HL-60/S4 (cell line): Measurements from ENCODE around the gene SOBP.

Experiments used
- in situ Hi-C: fragments of 300-500 bp; cut with MboI; formaldehyde crosslinking; loops from 2 replicates; pipeline ENCODE4 v1.14.3; 2022; ENCODE audit warnings: low sequenced_read_pairs

The SOBP gene

DNA sequence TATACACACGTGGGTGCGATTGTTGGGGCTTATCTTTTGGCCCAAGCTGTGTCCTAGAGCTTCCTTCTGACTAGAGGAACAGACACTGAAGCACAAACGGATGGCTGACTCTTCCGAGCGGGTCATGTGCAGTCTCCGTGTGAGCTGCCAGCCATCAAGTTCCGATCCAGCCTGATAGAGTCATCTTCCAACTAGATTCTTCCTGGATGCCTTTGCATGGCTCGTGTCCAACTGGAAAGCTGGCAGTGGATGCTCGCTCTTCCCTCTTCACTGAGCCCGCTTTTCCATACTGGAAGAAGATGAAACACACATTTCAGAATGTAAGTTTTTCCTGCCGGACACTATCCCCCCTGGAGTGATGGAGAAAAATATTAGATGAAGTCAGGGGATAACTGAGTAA, 186.1 kb downstream of the SOBP start:
- in situ Hi-C loops, result loop anchor here (25.0 kb wide), 1 partner anchor 836 kb away; no protein-coding TSS in a partner anchor

DNA sequence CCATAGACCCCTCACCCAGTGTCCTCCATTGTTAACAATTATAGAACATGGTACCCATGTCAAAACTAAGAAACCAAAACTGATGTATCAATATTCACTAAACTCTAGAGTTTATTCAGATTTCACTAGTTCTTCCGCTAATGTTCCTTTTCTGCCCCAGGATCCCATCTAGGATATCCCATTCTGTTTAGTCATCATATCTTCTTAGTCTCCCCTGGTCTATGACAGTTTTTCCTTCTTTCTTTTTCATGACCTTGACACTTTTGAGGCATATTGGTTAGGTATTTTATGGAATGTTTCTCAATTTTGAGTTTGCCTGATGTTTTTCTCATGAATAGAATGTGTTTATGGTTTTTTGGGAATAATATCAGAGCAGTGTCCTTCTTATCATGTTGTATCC, 187.5 kb downstream of the SOBP start:
- in situ Hi-C loops, result loop anchor here (25.0 kb wide), 1 partner anchor 835 kb away; no protein-coding TSS in a partner anchor

DNA sequence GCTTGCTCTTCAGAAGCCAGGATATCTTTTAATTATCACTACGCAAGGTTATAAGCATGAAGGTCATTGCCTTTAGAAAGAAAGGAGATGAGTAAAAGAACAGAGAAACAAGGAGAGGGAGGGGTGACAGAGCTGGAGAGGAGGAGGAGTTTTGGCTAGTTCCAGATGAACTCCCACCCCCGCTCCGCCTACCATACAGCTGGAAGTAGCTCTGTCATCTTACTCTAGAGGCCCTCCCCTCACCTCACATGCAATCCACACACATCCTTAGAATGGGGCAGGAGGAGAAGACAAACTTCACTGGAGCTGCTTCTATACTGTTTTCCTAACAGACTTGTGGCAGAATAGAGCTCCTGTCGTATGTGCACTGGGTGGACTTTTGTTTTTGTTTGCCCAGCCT, 189.5 kb downstream of the SOBP start:
- in situ Hi-C loops, result loop anchor here (25.0 kb wide), 1 partner anchor 833 kb away; no protein-coding TSS in a partner anchor

DNA sequence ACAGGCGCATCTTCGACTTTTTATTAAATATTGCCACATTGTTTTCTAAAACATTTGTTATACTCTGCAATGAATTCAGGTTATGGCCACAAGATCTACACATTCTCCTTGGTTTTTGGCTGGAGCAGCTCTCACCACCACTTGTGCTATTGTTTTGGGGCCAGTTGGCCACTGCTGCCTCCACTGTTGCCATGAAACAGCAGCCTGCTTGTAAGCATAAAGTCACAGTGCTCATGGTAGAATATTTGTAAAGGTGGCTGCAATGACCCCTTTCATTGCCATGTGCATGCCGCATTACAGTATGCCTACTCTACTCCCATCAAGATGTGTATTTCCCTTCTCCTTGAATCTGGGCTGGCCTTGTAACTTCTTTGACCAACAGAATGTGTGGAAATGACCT, 192.8 kb downstream of the SOBP start:
- in situ Hi-C loops, result loop anchor here (25.0 kb wide), 1 partner anchor 830 kb away; no protein-coding TSS in a partner anchor

DNA sequence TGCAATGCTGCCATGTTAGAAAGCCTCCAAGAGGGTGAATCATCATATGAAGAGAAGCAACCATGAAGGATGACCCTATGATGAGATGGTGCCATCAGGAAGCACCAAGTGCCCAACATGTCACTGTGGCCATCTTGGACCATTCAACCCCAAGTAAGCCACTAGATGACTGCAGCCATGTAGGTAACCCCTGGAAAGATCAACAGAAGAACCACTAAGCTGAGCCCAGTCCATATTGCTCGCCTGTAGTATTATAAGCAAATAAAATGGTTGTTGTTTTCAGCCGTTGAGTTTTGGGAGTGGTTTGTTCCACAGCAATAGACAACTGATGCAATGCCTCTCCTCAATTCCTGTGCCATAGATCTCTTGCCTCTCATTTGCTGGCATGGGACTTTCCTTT, 193.3 kb downstream of the SOBP start:
- in situ Hi-C loops, result loop anchor here (25.0 kb wide), 1 partner anchor 829 kb away; no protein-coding TSS in a partner anchor

DNA sequence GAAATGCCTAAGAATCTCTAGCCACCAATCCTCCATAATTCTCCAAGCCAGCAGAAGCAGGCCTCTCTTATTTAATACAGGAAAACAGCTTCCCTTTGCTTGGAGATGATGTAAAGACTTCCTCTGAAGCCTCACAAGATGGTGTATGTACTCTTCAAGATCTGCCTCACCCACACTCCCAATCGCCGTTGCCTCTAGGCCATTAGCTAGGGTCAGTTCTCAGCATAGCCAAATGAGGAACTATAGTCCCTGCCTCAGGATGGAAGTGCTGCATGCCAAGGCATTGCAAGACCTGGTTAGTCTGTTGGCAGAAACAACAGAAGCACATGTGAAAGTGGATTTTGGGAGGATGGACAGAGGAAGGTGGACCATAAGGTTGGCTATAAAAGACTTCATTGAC, 195.1 kb downstream of the SOBP start:
- in situ Hi-C loops, result loop anchor here (25.0 kb wide), 1 partner anchor 827 kb away; no protein-coding TSS in a partner anchor

DNA sequence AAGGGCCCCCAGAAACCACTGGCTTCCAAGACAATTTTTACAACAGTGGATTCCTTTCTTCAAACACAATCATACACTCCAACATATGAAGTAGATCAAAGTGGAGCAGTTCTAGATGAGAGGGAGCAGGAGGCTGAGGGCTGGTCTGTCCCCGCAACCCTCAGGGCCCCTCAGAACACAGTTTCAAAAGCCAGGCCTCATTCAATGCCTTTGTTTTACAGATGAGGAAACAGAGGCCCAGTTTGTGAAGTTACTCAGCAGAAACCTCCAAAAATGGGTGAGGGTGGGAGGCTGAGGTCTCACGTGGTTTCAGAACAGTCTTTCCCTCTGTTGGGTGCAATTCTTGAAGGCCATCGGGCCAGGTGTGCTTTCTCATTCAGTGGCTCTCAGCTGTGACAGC, 199.3 kb downstream of the SOBP start:
- in situ Hi-C loops, result loop anchor here (25.0 kb wide), 1 partner anchor 823 kb away; no protein-coding TSS in a partner anchor

DNA sequence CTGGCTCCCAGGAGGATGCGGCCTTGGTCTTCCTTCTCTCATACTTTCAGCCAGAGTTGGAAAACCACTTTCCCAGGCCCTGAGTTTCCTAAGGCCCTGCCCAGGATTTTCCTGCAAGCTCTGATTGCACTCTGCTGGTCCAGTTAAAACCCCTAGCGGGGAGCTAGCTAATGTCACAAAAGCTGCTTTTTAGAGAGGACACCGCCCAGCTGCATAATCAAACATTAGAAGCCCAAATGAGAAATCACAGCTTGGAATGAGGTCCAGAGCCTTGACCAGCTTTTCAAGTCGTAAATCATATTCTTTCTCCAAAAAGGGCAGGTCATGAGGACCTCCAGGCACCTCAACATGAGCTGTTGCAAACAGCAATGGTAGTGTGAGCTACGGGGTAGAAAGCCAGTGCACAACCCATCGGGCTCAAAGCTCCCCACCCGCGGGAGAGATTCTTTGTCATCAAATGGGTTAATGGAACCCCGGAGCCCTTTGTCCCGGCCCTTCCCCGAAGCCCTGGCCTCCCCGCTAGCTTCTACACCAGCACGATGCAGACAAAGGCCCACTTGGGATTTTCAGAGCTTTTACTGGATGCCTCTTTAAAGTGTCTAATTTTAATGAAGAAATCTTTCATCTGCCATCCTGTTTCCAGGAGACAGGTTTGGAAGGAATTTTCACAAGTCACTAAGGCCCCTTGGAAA, 200.2 kb downstream of the SOBP start:
- in situ Hi-C loops, result loop anchor here (25.0 kb wide), 1 partner anchor 822 kb away; no protein-coding TSS in a partner anchor

DNA sequence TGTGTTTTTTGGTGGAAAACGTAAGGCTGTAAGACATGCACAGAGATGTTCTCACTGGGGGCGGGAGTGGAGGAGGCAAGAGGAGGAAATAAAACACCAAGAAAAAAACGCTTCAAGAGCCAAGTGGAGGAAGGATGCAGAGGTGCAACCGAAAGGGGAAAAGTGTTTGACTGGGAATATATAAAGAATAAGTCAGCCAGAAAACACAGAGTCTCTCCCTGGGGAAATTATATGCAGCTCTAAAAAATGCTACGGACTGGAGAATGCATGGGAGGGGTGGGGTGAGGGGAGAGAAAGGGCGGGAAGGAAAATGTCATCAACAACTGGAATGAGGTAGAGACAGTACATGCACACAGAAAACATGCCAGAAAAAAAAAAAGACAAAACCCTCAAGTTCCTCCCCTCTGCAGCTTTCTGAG, 200.7 kb downstream of the SOBP start:
- in situ Hi-C loops, result loop anchor here (25.0 kb wide), 1 partner anchor 822 kb away; no protein-coding TSS in a partner anchor

DNA sequence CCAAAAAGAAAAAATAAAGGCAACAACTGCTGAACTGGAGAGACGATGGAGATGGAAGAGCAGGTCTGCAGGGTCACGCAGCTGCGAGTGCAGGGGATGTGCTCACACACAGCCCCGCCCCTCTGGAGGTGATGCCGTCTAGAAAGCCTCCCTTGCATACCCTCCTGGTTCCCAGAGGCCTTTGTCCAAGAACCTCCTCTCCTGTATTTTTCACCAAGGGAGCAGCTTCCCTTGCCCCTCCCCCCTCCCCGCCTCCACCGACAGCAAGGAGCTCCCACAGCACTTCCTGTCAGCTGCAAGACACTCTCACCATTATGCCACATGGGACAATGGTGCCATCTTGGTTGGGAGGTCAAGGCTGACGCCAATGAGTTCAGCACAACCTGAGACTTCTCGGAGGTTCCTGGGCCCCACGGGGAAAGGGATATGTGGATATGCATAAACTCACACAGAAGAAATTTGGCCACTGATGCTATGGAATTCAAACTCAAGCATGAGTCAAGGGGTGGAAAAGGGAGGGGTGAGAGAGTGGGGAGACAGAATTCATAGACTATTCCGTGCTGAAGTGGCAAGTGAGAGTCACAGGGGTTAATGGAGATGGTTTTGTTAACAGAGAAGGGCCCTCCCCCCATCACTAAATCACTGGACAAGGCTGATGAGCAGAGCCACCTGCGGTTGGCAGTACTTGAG, 201.3 kb downstream of the SOBP start:
- in situ Hi-C loops, result loop anchor here (25.0 kb wide), 1 partner anchor 821 kb away; no protein-coding TSS in a partner anchor

DNA sequence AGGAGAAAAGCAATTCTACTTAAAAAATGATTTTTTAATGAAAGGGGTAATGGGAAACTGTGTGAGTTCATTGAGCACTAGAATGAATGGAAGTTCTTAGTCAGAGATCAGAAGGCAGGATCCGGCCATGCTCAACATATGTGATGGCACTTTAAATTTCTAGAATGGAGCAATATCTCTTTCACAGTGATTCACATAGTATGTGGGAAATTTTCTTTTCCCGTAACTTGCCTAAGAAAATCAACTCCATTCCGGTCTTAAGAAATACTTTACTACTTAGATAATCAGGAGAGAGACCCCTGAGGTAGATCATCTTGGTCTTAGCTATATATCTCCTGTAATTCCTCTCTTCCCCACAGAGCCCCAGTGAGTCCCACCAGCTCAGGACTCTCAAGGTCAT, 202.4 kb downstream of the SOBP start:
- in situ Hi-C loops, result loop anchor here (25.0 kb wide), 1 partner anchor 820 kb away; no protein-coding TSS in a partner anchor

DNA sequence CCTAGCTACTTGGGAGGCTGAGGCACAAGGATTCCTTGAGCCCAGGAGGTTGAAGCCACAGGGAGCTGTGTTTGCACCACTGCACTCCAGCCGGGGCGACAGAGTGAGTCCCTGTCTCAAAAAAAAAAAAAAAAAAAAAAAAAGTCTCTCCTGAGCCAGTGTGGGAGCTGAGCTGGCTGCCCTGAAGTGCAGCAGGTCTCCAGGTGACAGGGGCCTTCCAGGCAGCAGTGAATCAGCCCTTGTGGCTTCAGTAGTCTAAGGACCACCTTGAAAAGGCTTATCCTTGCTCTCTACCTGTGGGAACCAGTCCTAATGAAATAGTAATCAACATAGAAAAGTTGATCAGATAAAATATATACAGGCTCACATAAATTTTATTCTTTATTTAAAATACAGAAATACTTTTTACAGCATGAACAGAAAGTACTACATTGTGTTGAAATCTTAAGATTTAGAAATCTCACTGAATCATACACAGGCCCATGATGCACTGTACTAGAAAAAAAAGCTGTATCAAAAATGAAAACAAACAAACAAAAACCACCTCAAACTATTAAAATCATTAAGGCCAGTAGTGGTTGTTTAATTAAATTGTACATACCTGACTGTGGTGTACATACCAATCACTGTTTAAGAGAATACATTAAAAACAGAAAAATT, 205.3 kb downstream of the SOBP start:
- in situ Hi-C loops, result loop anchor here (25.0 kb wide), 1 partner anchor 817 kb away; no protein-coding TSS in a partner anchor

DNA sequence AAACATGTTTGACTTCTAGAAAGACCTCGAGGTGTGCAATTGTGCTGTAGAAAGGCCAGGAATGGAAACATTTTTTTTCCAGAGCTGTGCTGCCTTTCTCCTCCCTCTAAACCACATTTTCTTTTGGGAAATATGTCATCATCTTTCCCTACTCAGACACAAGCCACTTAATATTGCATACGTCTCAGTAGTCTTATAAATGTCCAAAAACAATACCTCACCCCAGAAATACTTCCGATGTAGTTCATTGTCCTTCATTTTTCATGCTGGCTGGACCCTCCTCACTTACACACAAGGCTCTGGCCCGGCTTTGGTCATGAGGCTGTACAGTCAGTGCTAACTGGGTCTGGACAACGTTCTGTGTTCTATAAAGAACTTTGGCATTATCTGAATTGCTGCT, 207.8 kb downstream of the SOBP start:
- in situ Hi-C loops, result loop anchor here (25.0 kb wide), 1 partner anchor 815 kb away; no protein-coding TSS in a partner anchor

DNA sequence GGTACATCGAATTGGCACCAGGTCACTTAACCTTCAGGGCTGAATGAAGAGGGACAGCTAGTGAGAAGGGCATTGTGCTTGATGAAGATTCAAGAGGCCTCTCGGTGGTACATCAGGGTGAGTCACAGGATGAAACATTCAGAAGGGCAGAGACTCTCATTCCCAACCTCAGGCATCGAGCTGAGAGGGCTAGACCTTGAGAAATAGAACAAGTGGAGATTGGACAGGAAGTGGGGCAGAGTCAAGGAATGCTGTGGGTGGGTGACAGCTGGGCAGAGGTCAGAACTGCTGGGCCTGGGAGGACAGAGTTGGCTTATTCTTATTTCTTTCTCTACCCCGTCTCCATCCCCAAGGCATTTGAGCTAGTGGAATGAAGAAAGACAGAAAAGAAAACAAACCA, 208.2 kb downstream of the SOBP start:
- in situ Hi-C loops, result loop anchor here (25.0 kb wide), 1 partner anchor 814 kb away; no protein-coding TSS in a partner anchor

DNA sequence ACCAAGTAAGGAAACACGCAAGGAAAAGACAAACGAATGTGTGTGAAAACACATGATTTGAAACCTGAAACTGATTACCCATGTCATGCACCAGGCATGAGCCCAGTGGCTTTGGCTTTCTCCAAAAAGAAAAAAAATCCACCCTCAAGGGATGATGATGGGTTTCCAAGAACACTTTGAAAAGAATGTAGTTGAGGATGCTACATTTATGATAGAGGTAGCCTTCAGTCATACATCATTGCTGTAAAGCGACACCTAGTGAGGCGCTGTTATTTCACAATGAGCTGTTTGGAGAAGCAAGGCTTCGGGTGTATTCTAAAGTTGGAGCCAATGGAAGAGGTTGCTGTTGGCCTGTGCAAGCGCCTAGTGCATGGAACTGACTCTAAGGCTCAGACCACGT, 209.3 kb downstream of the SOBP start:
- in situ Hi-C loops, result loop anchor here (25.0 kb wide), 1 partner anchor 813 kb away; no protein-coding TSS in a partner anchor

DNA sequence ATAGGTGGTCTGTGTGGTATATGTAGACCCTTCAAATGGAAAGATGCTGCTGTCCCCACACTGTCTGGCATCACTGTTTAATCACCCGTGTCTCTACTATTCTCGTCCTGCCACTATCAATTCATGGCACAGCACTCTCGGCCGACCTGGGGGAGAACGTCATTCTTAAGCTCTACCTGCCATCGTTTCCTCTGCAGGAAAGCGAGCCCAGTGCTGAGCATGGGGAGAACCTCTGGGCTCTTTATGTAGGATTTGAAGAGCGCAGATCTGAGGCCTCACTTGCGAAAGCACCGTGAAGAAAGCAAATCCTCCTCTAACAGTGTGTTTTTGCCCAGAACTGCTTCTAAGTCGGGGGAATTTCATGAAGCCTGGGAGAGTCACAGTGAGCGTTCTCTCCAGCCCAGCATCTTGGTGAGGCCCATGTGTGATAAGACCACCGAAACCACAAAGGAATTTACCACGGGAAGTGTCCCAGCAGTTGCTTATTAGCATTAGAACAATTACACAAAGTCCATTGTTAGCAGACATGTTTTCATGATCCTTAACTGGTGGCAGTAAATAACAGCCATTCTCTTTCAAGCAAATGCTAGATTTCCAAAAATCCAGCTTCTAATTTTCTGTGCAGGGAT, 209.9 kb downstream of the SOBP start:
- in situ Hi-C loops, result loop anchor here (25.0 kb wide), 1 partner anchor 812 kb away; no protein-coding TSS in a partner anchor

DNA sequence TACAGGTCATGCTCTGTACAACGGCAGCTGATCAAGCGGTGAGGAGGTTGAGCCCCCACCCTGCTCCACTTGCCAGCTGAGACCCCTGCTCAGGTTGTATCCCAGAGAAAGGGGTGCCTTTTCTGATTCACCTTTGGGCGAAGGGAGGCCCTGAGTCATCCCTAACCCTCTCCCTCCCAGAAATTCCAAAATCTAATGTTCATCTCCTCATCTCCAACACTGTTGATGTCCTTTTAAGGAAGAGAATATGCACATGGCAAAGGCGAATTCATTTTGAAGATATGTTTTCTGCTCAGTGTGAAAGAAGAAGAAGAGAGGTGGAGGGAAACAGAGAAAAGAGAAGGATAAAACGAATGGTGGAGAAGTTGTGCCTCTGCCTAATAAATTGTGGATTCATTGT, 213.7 kb downstream of the SOBP start:
- in situ Hi-C loops, result no loop called here

DNA sequence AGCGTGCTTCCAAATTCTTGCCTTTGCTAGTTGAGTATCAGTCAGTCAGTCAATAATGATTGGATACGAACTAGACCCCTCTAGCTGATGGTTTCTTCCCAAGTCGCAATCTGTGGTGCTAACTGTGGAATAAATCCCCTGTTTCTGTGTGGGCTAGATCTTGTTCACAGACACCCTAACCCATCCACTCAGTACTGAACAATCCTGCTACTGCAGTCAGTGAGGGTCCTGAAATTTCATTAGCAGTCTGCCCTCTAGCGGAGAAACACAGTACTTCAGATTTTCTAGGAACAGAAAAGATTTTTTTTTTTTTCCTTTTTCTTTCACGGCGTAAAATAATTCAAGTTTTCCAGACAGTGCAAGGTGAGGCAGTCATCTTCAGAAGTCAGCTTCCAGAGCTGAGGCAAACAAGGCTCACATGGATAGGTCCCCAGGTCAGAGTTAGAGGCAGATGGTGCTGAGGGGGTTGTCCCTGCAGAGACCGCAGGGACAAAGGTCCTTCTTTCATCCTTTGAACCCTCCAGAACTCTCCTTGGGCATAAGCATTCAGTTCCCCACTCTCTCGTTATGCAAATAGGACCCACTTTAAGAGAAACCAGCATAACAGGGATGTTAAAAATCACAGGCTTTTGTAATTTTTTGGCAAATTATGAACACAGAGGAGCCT, 214.6 kb downstream of the SOBP start:
- in situ Hi-C loops, result no loop called here

DNA sequence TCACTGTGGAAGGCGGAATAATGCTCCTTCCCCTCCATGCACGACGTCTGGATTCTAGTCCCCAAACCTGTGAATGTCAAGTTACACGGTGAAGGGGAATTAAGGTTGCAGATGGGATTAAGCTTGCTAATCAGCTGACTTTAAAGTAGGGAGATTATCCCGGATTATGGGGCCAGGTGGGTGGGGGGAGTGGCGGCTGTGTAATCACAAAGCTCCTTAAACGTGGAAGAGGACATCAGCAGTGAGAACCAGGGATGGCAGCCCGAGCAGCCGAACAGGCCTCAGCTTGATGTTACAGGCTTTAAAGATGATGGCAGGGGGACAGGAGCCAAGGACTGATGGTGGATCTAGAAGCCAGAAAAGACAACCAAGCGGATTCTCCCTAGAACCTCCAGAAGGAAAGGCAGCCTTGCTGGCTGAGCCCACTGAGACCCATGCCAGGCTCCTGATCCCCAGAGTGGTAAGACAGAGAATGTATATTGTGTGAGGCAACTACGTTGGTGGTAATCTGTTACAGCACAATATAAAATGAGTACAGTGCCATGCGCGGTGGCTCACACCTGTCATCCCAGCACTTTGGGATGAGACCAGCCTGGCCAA, 216.7 kb downstream of the SOBP start:
- in situ Hi-C loops, result no loop called here
